ENCODE results near the gene PDE4D.

Gene PDE4D

GRCh38 chr5:59209758-59210359 is 683.7 kb downstream of the PDE4D start:
- DNase-seq (ENCODE audit: low spot score) = no peak

- no peak for DNase-seq (ENCODE audit: low spot score)
Measured at GRCh38 chr5:59208474-59208873, 685.1 kb downstream of the PDE4D start.

- DNase-seq (ENCODE audit: low spot score) = no peak
Measured at GRCh38 chr5:59207401-59207800, 686.1 kb downstream of the PDE4D start.

GRCh38 chr5:59206132-59206581 is 687.4 kb downstream of the PDE4D start:
- DNase-seq (ENCODE audit: low spot score) = no peak

GRCh38 chr5:59204114-59204897 is 689.2 kb downstream of the PDE4D start:
- DNase-seq (ENCODE audit: low spot score) = no peak

DNA sequence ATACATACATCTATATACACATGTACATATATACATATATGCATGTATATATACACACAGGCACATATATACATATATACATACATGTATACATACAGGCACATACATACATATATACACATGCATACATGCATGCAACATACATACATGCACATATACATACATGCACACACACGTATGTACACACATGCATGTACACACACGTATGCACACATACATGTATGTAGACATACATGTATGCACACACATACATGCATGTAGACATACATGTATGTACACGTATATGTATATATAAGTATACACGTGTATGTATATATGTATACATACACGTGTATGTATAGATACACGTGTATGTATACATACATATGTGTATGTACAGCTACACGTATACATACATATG is 693.7 kb downstream of the PDE4D start:
- no peak for DNase-seq (ENCODE audit: low spot score)

DNA sequence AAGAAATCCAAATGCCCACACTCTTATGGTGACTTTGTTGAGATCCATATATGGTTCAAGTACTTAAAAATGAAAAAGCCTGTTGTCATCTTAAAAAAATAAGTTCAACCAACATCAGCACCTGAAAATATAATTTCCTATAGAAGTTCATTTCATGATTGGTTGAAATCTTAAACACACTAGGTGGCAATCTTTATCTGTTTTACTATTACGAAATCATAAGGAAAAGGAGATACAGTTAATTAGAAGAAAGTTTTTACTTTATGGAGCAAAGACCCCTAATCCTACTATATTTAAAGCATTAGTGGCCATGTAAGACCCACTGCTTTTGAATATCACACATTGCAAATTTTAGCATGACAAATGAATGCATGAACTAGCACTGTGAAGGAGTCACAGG is 694.7 kb downstream of the PDE4D start:
- no peak for DNase-seq (ENCODE audit: low spot score)

- peak; percentile 35 for DNase-seq (ENCODE audit: low spot score)
Measured at GRCh38 chr5:59198365-59198764, 695.2 kb downstream of the PDE4D start.

GRCh38 chr5:59197911-59198310 is 695.6 kb downstream of the PDE4D start:
- DNase-seq (ENCODE audit: low spot score) = no peak

DNA sequence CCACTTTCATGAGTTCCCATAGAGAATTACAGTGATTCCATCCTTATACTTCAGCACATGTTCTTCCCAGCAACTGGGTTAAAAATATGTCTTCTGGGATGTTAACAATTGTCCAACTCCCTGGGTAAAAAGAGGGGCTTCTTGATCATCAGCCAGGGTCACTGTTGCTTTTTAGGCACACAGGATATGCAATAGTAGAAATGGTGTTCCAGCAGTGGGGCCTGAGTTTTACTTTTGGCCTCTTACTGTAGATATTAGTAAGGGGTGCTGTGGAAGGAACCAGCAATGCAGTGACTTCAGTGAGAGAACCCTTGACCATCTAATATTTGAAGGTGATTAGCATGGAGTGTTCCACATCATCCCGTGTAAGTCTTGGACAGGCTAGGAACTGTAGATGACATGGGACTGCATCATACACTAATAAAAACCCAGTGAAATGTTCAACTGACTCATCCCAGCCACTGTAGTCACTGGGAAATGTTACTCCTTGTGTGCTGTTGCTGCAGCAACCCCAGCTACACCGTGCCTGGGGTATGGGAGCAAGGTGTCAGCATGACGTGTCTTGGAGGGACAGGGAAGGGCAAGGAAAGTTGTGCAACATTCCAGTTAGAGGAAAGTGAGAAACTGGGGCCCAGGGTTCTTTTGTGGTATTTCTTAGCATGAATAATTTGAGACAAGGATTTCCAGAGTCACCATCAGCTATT is 699.8 kb downstream of the PDE4D start:
- DNase-seq (ENCODE audit: low spot score) = no peak

- DNase-seq (ENCODE audit: low spot score) = no peak
Measured at GRCh38 chr5:59190746-59191145, 702.8 kb downstream of the PDE4D start.

- DNase-seq (ENCODE audit: low spot score) = no peak
Measured at GRCh38 chr5:59189472-59190244, 703.9 kb downstream of the PDE4D start.

GRCh38 chr5:59188419-59189225 is 704.9 kb downstream of the PDE4D start:
- DNase-seq (ENCODE audit: low spot score) = peak; percentile 63

DNA sequence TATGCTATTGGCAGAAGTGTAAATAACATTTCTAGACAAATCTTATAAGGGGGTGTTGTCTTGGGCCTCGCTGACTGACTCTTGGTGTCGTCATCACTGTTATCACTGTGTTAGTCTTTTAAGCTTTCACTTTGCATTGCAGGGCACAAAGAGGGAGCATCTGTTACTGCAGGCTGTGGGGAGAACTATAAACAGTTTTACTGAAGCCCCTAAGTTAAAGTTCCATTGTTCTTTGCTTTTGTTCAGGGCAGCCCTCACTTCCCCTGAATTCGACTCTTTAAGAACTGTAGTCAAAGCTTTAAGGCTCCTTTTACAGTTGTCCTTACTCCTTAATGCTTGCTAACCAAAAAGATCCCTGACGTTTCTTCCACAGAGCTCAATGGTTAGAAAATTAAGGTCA is 705.7 kb downstream of the PDE4D start:
- DNase-seq (ENCODE audit: low spot score) = peak; percentile 13

- DNase-seq (ENCODE audit: low spot score) = no peak
Measured at GRCh38 chr5:59186623-59187022, 706.9 kb downstream of the PDE4D start.

- no peak for DNase-seq (ENCODE audit: low spot score)
Measured at GRCh38 chr5:59185757-59186385, 707.7 kb downstream of the PDE4D start.

DNA sequence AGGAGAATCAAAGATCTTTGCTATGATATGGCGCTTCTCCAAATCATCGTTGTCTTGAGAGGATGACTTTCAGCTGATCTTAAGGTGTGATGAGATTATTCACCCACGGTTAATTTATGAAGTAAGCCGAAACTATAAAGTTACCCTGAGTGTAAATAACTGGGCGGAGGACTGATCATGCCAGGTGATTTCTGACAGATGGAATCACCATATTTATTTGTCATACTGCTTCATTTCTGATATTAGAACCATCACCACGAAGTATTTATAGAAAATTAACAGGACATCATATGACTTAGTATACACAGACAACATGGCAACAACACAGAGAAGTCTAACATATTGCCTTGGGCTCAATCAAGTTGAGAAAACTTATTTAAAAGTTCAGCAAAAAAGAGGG is 708.8 kb downstream of the PDE4D start:
- no peak for DNase-seq (ENCODE audit: low spot score)

GRCh38 chr5:59182760-59183159 is 710.8 kb downstream of the PDE4D start:
- DNase-seq (ENCODE audit: low spot score) = no peak

- DNase-seq (ENCODE audit: low spot score) = no peak
Measured at GRCh38 chr5:59180515-59180914, 713.0 kb downstream of the PDE4D start.

DNA sequence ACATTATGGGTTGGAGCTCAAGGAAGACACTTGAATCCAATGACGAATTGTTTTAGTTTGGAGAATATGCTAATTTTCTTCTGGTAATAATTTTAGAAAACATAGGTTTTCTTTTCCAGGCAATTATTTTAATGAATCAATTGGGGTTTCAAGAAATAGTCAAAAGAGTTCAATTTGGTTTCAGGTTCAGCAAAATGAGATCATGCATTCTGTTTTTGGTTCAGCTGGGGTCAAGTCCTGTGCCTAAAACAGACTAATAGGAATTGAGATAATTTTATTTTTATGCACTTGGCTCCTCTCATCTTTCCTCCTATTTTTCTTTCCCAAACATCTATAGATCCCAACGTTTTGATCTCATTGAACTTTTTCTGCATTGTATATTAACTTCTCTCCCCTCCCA is 713.8 kb downstream of the PDE4D start:
- DNase-seq (ENCODE audit: low spot score) = no peak

GRCh38 chr5:59178482-59178881 is 715.0 kb downstream of the PDE4D start:
- DNase-seq (ENCODE audit: low spot score) = no peak

Data from globus pallidus (tissue), 1 donor.